ENCODE results near the gene CAV3. TPM values are rescaled to one million over a fixed set of nuclear protein-coding genes. Genes with fewer than 3 reads are reported as not detected.

CAV3 gene
- total RNA-seq, 1 donor, result not detected

- peaks cover 3% of the 10 kb centered on the region for H3K36me3 ChIP-seq (ENCODE audit: insufficient read depth, low read length)
- H3K4me1 ChIP-seq (ENCODE audit: insufficient read depth, low read length), result peaks cover 27% of the 10 kb centered on the region
- H3K27ac ChIP-seq (ENCODE audit: low read depth, low read length), result no peak overlapping the region
- peaks cover 12% of the 10 kb centered on the region for H3K79me2 ChIP-seq (ENCODE audit: insufficient read depth, low read length)
- no peak for TF ChIP-seq CTCF (IDR thresholded peaks at IDR 0.05; ENCODE audit: extremely low read depth, low read depth, low read length)
- peak overlapping the region; percentile 90 for H3K4me2 ChIP-seq (ENCODE audit: insufficient read depth, low read length)
- H3K27me3 ChIP-seq (ENCODE audit: insufficient read depth, low read length), result peaks cover 22% of the 10 kb centered on the region
- no peak overlapping the region for H2AFZ ChIP-seq (ENCODE audit: low read length)
- peak overlapping the region; percentile 79 for H3K4me3 ChIP-seq (ENCODE audit: insufficient read depth, low read length)
- H4K20me1 ChIP-seq (ENCODE audit: insufficient read depth, low read length), result peaks cover 11% of the 10 kb centered on the region
- no peaks in the 10 kb centered on the region for H3K9me3 ChIP-seq (ENCODE audit: low read depth, low read length)
- DNase-seq (ENCODE audit: insufficient read length, low spot score, missing footprints), result no peak
Observed at GRCh38 chr3:8767256-8767666, 33.7 kb downstream of the CAV3 start.

GRCh38 chr3:8767667-8768363 is 34.2 kb downstream of the CAV3 start:
- Histone ChIP-seq H3K4me1 (ENCODE audit: insufficient read depth, low read length) (peaks cover 24% of the 10 kb centered on the region), H3K27ac (ENCODE audit: low read depth, low read length) (peak overlapping the region; percentile 28), H4K20me1 (ENCODE audit: insufficient read depth, low read length) (peaks cover 8% of the 10 kb centered on the region), H3K36me3 (ENCODE audit: insufficient read depth, low read length) (peaks cover 3% of the 10 kb centered on the region), H3K4me2 (ENCODE audit: insufficient read depth, low read length) (peak overlapping the region; percentile 90), H3K79me2 (ENCODE audit: insufficient read depth, low read length) (peaks cover 12% of the 10 kb centered on the region), H3K4me3 (ENCODE audit: insufficient read depth, low read length) (peak overlapping the region; percentile 79), H3K9me3 (ENCODE audit: low read depth, low read length) (no peaks in the 10 kb centered on the region), H2AFZ (ENCODE audit: low read length) (no peak overlapping the region), H3K27me3 (ENCODE audit: insufficient read depth, low read length) (peaks cover 22% of the 10 kb centered on the region)
- DNase-seq (ENCODE audit: insufficient read length, low spot score, missing footprints), result peak; percentile 86
- no peak for TF ChIP-seq CTCF (IDR thresholded peaks at IDR 0.05; ENCODE audit: extremely low read depth, low read depth, low read length)

GRCh38 chr3:8768364-8769087 is 34.9 kb downstream of the CAV3 start:
- TF ChIP-seq CTCF (IDR thresholded peaks at IDR 0.05; ENCODE audit: extremely low read depth, low read depth, low read length), result no peak
- H3K27ac ChIP-seq (ENCODE audit: low read depth, low read length), result peak overlapping the region; percentile 28
- peaks cover 3% of the 10 kb centered on the region for H3K36me3 ChIP-seq (ENCODE audit: insufficient read depth, low read length)
- peak; percentile 88 for DNase-seq (ENCODE audit: insufficient read length, low spot score, missing footprints)
- peak overlapping the region; percentile 83 for H2AFZ ChIP-seq (ENCODE audit: low read length)
- no peaks in the 10 kb centered on the region for H3K9me3 ChIP-seq (ENCODE audit: low read depth, low read length)
- H3K4me1 ChIP-seq (ENCODE audit: insufficient read depth, low read length), result peaks cover 19% of the 10 kb centered on the region
- H3K27me3 ChIP-seq (ENCODE audit: insufficient read depth, low read length), result peaks cover 22% of the 10 kb centered on the region
- peaks cover 12% of the 10 kb centered on the region for H3K79me2 ChIP-seq (ENCODE audit: insufficient read depth, low read length)
- H4K20me1 ChIP-seq (ENCODE audit: insufficient read depth, low read length), result peaks cover 8% of the 10 kb centered on the region
- peak overlapping the region; percentile 79 for H3K4me3 ChIP-seq (ENCODE audit: insufficient read depth, low read length)
- H3K4me2 ChIP-seq (ENCODE audit: insufficient read depth, low read length), result peak overlapping the region; percentile 90

Data from osteoblast (primary cell).